ENCODE data around the gene OR10H4. TPM values are rescaled to one million over a fixed set of nuclear protein-coding genes. Genes with fewer than 3 reads are reported as not detected.
"Not testable (repeated sequence)": the region's sequence is repeated elsewhere in the genome, so short reads cannot be mapped to it uniquely, and the experiment has no call there.

The OR10H4 gene
- total RNA-seq, 1 donor from 2014 or later, result not detected

- no peak for DNase-seq (ENCODE audit: low spot score in 2 of 2)
- no peaks in the 10 kb centered on the region for H3K4me1 ChIP-seq
- no peaks in the 10 kb centered on the region for H3K9me3 ChIP-seq
- intact Hi-C loops (cut with DNase I), result no loop called here
- no peaks in the 10 kb centered on the region for H3K27me3 ChIP-seq
- no peak overlapping the region for H3K4me3 ChIP-seq
- no peak overlapping the region for H3K27ac ChIP-seq
- no peak for TF ChIP-seq CTCF (IDR thresholded peaks at IDR 0.05)
- H3K36me3 ChIP-seq, result no peaks in the 10 kb centered on the region
Measured at GRCh38 chr19:15974856-15975255, 26.0 kb downstream of the OR10H4 start.

- H3K9me3 ChIP-seq, result peaks cover 0 to under 1% of the 10 kb centered on the region in 2 donors
- no peaks in the 10 kb centered on the region for H3K36me3 ChIP-seq
- H3K27ac ChIP-seq, result no peak overlapping the region
- H3K4me1 ChIP-seq, result no peaks in the 10 kb centered on the region
- no peak overlapping the region for H3K4me3 ChIP-seq
- H3K27me3 ChIP-seq, result no peaks in the 10 kb centered on the region
- no peak for DNase-seq (ENCODE audit: low spot score in 2 of 2)
- intact Hi-C loops (cut with DNase I), result no loop called here
- no peak for TF ChIP-seq CTCF (IDR thresholded peaks at IDR 0.05)
Measured at GRCh38 chr19:15976836-15977689, 28.3 kb downstream of the OR10H4 start.

- Histone ChIP-seq H3K4me1 (no peaks in the 10 kb centered on the region), H3K27ac (no peak overlapping the region), H3K4me3 (no peak overlapping the region), H3K36me3 (no peaks in the 10 kb centered on the region), H3K27me3 (no peaks in the 10 kb centered on the region), H3K9me3 (peaks cover 0 to 7% of the 10 kb centered on the region in 2 donors)
- TF ChIP-seq CTCF (IDR thresholded peaks at IDR 0.05), result no peak
- intact Hi-C loops (cut with DNase I), result no loop called here
- DNase-seq (ENCODE audit: low spot score in 2 of 2), result no peak
Measured at GRCh38 chr19:15977690-15978089, 28.9 kb downstream of the OR10H4 start.

GRCh38 chr19:15979293-15979692, 30.5 kb downstream of the OR10H4 start:
- Histone ChIP-seq H3K36me3 (no peaks in the 10 kb centered on the region), H3K27ac (no peak overlapping the region), H3K4me3 (no peak overlapping the region), H3K4me1 (no peaks in the 10 kb centered on the region), H3K27me3 (no peaks in the 10 kb centered on the region), H3K9me3 (peaks cover 4 to 7% of the 10 kb centered on the region in 2 donors)
- TF ChIP-seq CTCF (IDR thresholded peaks at IDR 0.05), result no peak
- DNase-seq (ENCODE audit: low spot score in 2 of 2), result no peak
- intact Hi-C loops (cut with DNase I), result no loop called here

- intact Hi-C loops (cut with DNase I); DNase-seq (ENCODE audit: low spot score in 2 of 2): not testable (repeated sequence)
Measured at GRCh38 chr19:15985831-15986230, 37.0 kb downstream of the OR10H4 start.

GRCh38 chr19:15986701-15987100, 37.9 kb downstream of the OR10H4 start:
- no peak overlapping the region for H3K27ac ChIP-seq
- no peak for DNase-seq (ENCODE audit: low spot score in 2 of 2)
- H3K27me3 ChIP-seq, result no peaks in the 10 kb centered on the region
- intact Hi-C loops (cut with DNase I), result no loop called here
- no peaks in the 10 kb centered on the region for H3K36me3 ChIP-seq
- no peaks in the 10 kb centered on the region for H3K4me1 ChIP-seq
- no peak for TF ChIP-seq CTCF (IDR thresholded peaks at IDR 0.05)
- no peak overlapping the region for H3K4me3 ChIP-seq
- peaks cover 4 to 7% of the 10 kb centered on the region in 2 donors for H3K9me3 ChIP-seq

More at GRCh38 chr19:15985831-15986230, 37.0 kb downstream of the OR10H4 start:
- H3K4me3 ChIP-seq, H3K27me3 ChIP-seq, H3K27ac ChIP-seq, H3K36me3 ChIP-seq, H3K4me1 ChIP-seq, H3K9me3 ChIP-seq: not testable (repeated sequence)

Measured in ascending aorta (tissue), 2 donors.